ENCODE data around the gene HYDIN. TPM values are rescaled to one million over a fixed set of nuclear protein-coding genes. Genes with fewer than 3 reads are reported as not detected.
"Not testable (repeated sequence)": the region's sequence is repeated elsewhere in the genome, so short reads cannot be mapped to it uniquely, and the experiment has no call there.

The HYDIN gene
- total RNA-seq, 1 experiment from 2014 or later: 0.07 TPM

GRCh38 chr16:70999735-71000134 is 230.8 kb downstream of the HYDIN start:
- peak; percentile 40 for DNase-seq (ENCODE audit: low read depth)

GRCh38 chr16:70995799-70996198 is 234.7 kb downstream of the HYDIN start:
- DNase-seq (ENCODE audit: low read depth): not testable (repeated sequence)

GRCh38 chr16:70992511-70992910 is 238.0 kb downstream of the HYDIN start:
- DNase-seq (ENCODE audit: low read depth): not testable (repeated sequence)

GRCh38 chr16:70987019-70987715 is 243.4 kb downstream of the HYDIN start:
- not testable (repeated sequence) for DNase-seq (ENCODE audit: low read depth)

- DNase-seq (ENCODE audit: low read depth): not testable (repeated sequence)
Measured at GRCh38 chr16:70984675-70985074, 245.8 kb downstream of the HYDIN start.

- not testable (repeated sequence) for DNase-seq (ENCODE audit: low read depth)
Measured at GRCh38 chr16:70968332-70968731, 262.2 kb downstream of the HYDIN start.

- DNase-seq (ENCODE audit: low read depth): not testable (repeated sequence)
Measured at GRCh38 chr16:70960169-70960568, 270.4 kb downstream of the HYDIN start.

GRCh38 chr16:70954922-70955321 is 275.6 kb downstream of the HYDIN start:
- not testable (repeated sequence) for DNase-seq (ENCODE audit: low read depth)

GRCh38 chr16:70953824-70954223 is 276.7 kb downstream of the HYDIN start:
- not testable (repeated sequence) for DNase-seq (ENCODE audit: low read depth)

- not testable (repeated sequence) for DNase-seq (ENCODE audit: low read depth)
Measured at GRCh38 chr16:70943551-70943950, 287.0 kb downstream of the HYDIN start.

- DNase-seq (ENCODE audit: low read depth): not testable (repeated sequence)
Measured at GRCh38 chr16:70939690-70940359, 290.7 kb downstream of the HYDIN start.

- peak; percentile 37 for DNase-seq (ENCODE audit: low read depth)
Measured at GRCh38 chr16:70936781-70937525, 293.6 kb downstream of the HYDIN start.

GRCh38 chr16:70935325-70935724 is 295.2 kb downstream of the HYDIN start:
- DNase-seq (ENCODE audit: low read depth): not testable (repeated sequence)

GRCh38 chr16:70933746-70934145 is 296.8 kb downstream of the HYDIN start:
- DNase-seq (ENCODE audit: low read depth): not testable (repeated sequence)

GRCh38 chr16:70930757-70931156 is 299.8 kb downstream of the HYDIN start:
- not testable (repeated sequence) for DNase-seq (ENCODE audit: low read depth)

- DNase-seq (ENCODE audit: low read depth): peak; percentile 4
Measured at GRCh38 chr16:70922164-70922563, 308.4 kb downstream of the HYDIN start.

GRCh38 chr16:70920661-70921060 is 309.9 kb downstream of the HYDIN start:
- DNase-seq (ENCODE audit: low read depth): not testable (repeated sequence)

- DNase-seq (ENCODE audit: low read depth): not testable (repeated sequence)
Measured at GRCh38 chr16:70888208-70888607, 342.3 kb downstream of the HYDIN start.

GRCh38 chr16:70884652-70885051 is 345.9 kb downstream of the HYDIN start:
- DNase-seq (ENCODE audit: low read depth): not testable (repeated sequence)

- not testable (repeated sequence) for DNase-seq (ENCODE audit: low read depth)
Measured at GRCh38 chr16:70882311-70882710, 348.2 kb downstream of the HYDIN start.

GRCh38 chr16:70877895-70878294 is 352.6 kb downstream of the HYDIN start:
- peak; percentile 4 for DNase-seq (ENCODE audit: low read depth)

GRCh38 chr16:70876442-70876841 is 354.1 kb downstream of the HYDIN start:
- not testable (repeated sequence) for DNase-seq (ENCODE audit: low read depth)

Data from M059J (cell line).